ENCODE data around the gene CBX7.

Gene CBX7

DNA sequence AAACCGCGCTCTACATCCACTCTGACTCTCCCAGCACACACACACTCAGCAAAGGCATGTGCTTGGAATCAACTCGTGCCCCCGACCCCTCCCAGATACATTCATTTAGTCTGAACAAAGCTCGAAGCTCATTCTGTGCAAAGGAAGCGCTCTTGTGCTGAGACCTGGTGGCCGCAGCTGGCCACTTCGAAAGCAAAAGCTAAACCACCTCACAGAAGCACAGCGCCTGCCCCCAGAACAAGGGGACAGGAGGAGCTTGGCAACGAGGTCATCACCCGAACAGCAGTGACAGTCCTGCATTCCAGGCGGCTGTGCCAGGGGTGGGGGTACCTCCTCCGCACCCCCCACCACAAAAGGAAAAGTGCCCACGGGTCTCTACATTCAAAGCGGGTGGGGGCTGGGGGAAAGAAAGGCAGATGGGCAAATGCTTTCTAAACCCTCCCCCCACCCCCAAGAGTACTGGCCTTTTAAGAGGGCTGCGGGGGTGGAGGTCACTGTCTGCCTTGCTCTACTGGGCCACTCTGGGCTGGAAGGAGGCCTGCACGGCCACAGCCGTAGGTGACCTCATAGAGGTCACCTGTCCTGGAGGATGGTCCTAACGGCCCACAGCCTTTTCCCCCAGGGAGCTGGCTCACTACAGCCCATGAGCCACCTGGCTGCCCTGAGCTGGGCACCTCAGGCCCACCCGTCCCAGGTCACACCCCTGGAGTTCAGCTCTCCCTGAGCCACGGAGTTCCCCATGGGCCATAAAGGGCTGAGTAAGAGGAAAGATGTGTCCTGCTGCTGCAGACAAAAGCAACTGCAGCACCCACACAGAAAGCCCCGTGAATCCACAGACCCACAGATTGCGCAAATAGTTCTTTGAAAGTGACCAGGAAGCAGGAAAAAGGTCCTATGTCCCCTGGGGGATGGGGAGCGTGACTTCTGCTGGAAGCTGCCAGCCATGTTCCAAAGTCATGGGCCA lies 21.3 kb downstream of the CBX7 start:
- Histone ChIP-seq H4K91ac (ENCODE audit: low read depth, low read length, poor library complexity) (peak overlapping the region; percentile 22), H2BK15ac (ENCODE audit: low read length) (peak overlapping the region; percentile 13), H3K36me3 (replicated peaks in 1 of 2; ENCODE audit: control insufficient read depth in 2 of 2, insufficient read depth in 2 of 2, low read length in 2 of 2) (no peaks in the 10 kb centered on the region), H3K9ac (ENCODE audit: low read depth, low read length, poor library complexity) (peak overlapping the region; percentile 9), H3K27me3 (ENCODE audit: control insufficient read depth in 3 of 3, insufficient read depth in 3 of 3, low read depth in 1 of 3, low read length in 3 of 3) (peaks cover 0 to 3% (median 2%) of the 10 kb centered on the region in 3 experiments), H4K8ac (ENCODE audit: low read depth, low read length) (no peak overlapping the region), H3K4me2 (ENCODE audit: insufficient read depth, low read length, poor library complexity, severe bottlenecking) (peak overlapping the region; percentile 41), H2AK5ac (ENCODE audit: low read depth, low read length) (peak overlapping the region; percentile 87), H2BK5ac (ENCODE audit: low read length) (peak overlapping the region; percentile 83), H3K9me3 (replicated peaks in 1 of 2; ENCODE audit: control insufficient read depth in 2 of 2, insufficient read depth in 1 of 2, low read depth in 1 of 2, low read length in 2 of 2) (peaks cover 5 to 6% of the 10 kb centered on the region in 2 donors), H3K27ac (replicated peaks; ENCODE audit: low read length) (peak overlapping the region; percentile 84), H2BK120ac (ENCODE audit: low read depth, low read length) (peak overlapping the region; percentile 5), H2BK12ac (ENCODE audit: low read length) (peak overlapping the region; percentile 93), H3K4me3 (ENCODE audit: low read length in 2 of 2) (no peak overlapping the region), H3K18ac (ENCODE audit: low read length) (peak overlapping the region; percentile 95), H3K4ac (ENCODE audit: low read length) (peak overlapping the region; percentile 18), H3K4me1 (ENCODE audit: control insufficient read depth in 2 of 2, insufficient read depth in 1 of 2, low read depth in 1 of 2, low read length in 2 of 2) (peaks cover 31 to 47% of the 10 kb centered on the region in 2 donors), H3K79me1 (ENCODE audit: low read depth, low read length) (no peaks in the 10 kb centered on the region), H2AFZ (ENCODE audit: low read length) (no peak overlapping the region), H3K14ac (ENCODE audit: low read length) (no peak overlapping the region), H3K23ac (ENCODE audit: low read depth, low read length, poor library complexity) (peak overlapping the region; percentile 16)
- peak; percentile 82 for DNase-seq (ENCODE audit: low spot score)
- no CpG with 5 or more reads among the region's 24 CpGs for WGBS, 2 donors (ENCODE audit: extremely low coverage in 2 of 2, insufficient read length in 2 of 2, insufficient replicate concordance in 1 of 2)

DNA sequence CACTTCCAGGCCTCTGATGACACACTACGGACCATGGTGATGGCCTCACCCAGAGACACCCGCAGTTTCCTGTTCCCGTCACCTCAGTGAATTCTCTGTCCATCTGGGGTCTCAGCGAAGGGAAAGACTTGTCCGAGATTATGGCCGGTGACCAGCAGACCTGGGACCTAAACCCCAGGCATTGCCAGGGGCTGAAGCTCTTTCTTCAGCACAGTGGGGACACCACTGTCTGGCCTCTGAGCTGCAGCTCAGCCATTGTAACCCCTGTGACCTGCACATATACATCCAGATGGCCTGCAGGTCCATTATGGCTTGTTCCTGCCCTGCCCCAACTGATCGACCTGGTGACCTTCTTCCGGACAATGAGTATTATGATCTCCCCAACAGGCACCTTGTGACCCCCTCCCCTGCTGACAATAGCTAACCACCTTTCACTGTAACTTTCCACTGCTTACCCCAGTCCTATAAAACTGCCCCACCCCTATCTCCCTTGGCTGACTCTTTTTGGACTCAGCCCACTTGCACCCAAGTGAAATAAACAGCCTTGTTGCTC lies 22.3 kb downstream of the CBX7 start:
- peak overlapping the region; percentile 54 for H2AK5ac ChIP-seq (ENCODE audit: low read depth, low read length)
- no peak for DNase-seq (ENCODE audit: low spot score)
- no peak overlapping the region for H3K14ac ChIP-seq (ENCODE audit: low read length)
- no peaks in the 10 kb centered on the region for H3K79me1 ChIP-seq (ENCODE audit: low read depth, low read length)
- peaks cover 30 to 44% of the 10 kb centered on the region in 2 donors for H3K4me1 ChIP-seq (ENCODE audit: control insufficient read depth in 2 of 2, insufficient read depth in 1 of 2, low read depth in 1 of 2, low read length in 2 of 2)
- peaks cover 0 to 2% (median 0%) of the 10 kb centered on the region in 3 experiments for H3K27me3 ChIP-seq (ENCODE audit: control insufficient read depth in 3 of 3, insufficient read depth in 3 of 3, low read depth in 1 of 3, low read length in 3 of 3)
- H3K23ac ChIP-seq (ENCODE audit: low read depth, low read length, poor library complexity), result no peak overlapping the region
- no peak overlapping the region for H2BK15ac ChIP-seq (ENCODE audit: low read length)
- peak overlapping the region; percentile 84 for H3K27ac ChIP-seq (replicated peaks; ENCODE audit: low read length)
- no peak overlapping the region for H2BK5ac ChIP-seq (ENCODE audit: low read length)
- H4K8ac ChIP-seq (ENCODE audit: low read depth, low read length), result no peak overlapping the region
- H4K91ac ChIP-seq (ENCODE audit: low read depth, low read length, poor library complexity), result no peak overlapping the region
- H3K36me3 ChIP-seq (replicated peaks in 1 of 2; ENCODE audit: control insufficient read depth in 2 of 2, insufficient read depth in 2 of 2, low read length in 2 of 2), result no peaks in the 10 kb centered on the region
- H3K4me3 ChIP-seq (ENCODE audit: low read length in 2 of 2), result no peak overlapping the region
- H3K4me2 ChIP-seq (ENCODE audit: insufficient read depth, low read length, poor library complexity, severe bottlenecking), result peak overlapping the region; percentile 22
- no CpG with 5 or more reads among the region's 8 CpGs for WGBS, 2 donors (ENCODE audit: extremely low coverage in 2 of 2, insufficient read length in 2 of 2, insufficient replicate concordance in 1 of 2)
- no peak overlapping the region for H3K9ac ChIP-seq (ENCODE audit: low read depth, low read length, poor library complexity)
- H2BK120ac ChIP-seq (ENCODE audit: low read depth, low read length), result no peak overlapping the region
- H3K18ac ChIP-seq (ENCODE audit: low read length), result peak overlapping the region; percentile 32
- peaks cover 5 to 6% of the 10 kb centered on the region in 2 donors for H3K9me3 ChIP-seq (replicated peaks in 1 of 2; ENCODE audit: control insufficient read depth in 2 of 2, insufficient read depth in 1 of 2, low read depth in 1 of 2, low read length in 2 of 2)
- H3K4ac ChIP-seq (ENCODE audit: low read length), result no peak overlapping the region
- no peak overlapping the region for H2BK12ac ChIP-seq (ENCODE audit: low read length)
- no peak overlapping the region for H2AFZ ChIP-seq (ENCODE audit: low read length)

- H3K9ac ChIP-seq (ENCODE audit: low read depth, low read length, poor library complexity), result no peak overlapping the region
- H3K4me1 ChIP-seq (ENCODE audit: control insufficient read depth in 2 of 2, insufficient read depth in 1 of 2, low read depth in 1 of 2, low read length in 2 of 2), result peaks cover 30 to 42% of the 10 kb centered on the region in 2 donors
- no peak overlapping the region for H3K23ac ChIP-seq (ENCODE audit: low read depth, low read length, poor library complexity)
- H3K14ac ChIP-seq (ENCODE audit: low read length), result no peak overlapping the region
- H3K4me3 ChIP-seq (ENCODE audit: low read length in 2 of 2), result no peak overlapping the region
- peak overlapping the region; percentile 32 for H3K18ac ChIP-seq (ENCODE audit: low read length)
- no CpG with 5 or more reads among the region's 9 CpGs for WGBS, 2 donors (ENCODE audit: extremely low coverage in 2 of 2, insufficient read length in 2 of 2, insufficient replicate concordance in 1 of 2)
- peak overlapping the region; percentile 22 for H3K4me2 ChIP-seq (ENCODE audit: insufficient read depth, low read length, poor library complexity, severe bottlenecking)
- peak overlapping the region; percentile 7 for H4K91ac ChIP-seq (ENCODE audit: low read depth, low read length, poor library complexity)
- H3K27ac ChIP-seq (replicated peaks; ENCODE audit: low read length), result peak overlapping the region; percentile 84
- H3K36me3 ChIP-seq (replicated peaks in 1 of 2; ENCODE audit: control insufficient read depth in 2 of 2, insufficient read depth in 2 of 2, low read length in 2 of 2), result no peaks in the 10 kb centered on the region
- peak overlapping the region; percentile 52 for H2BK12ac ChIP-seq (ENCODE audit: low read length)
- H3K9me3 ChIP-seq (replicated peaks in 1 of 2; ENCODE audit: control insufficient read depth in 2 of 2, insufficient read depth in 1 of 2, low read depth in 1 of 2, low read length in 2 of 2), result peaks cover 5 to 6% of the 10 kb centered on the region in 2 donors
- no peak overlapping the region for H2AFZ ChIP-seq (ENCODE audit: low read length)
- H2BK15ac ChIP-seq (ENCODE audit: low read length), result peak overlapping the region; percentile 37
- H2AK5ac ChIP-seq (ENCODE audit: low read depth, low read length), result peak overlapping the region; percentile 54
- H2BK120ac ChIP-seq (ENCODE audit: low read depth, low read length), result no peak overlapping the region
- no peak for DNase-seq (ENCODE audit: low spot score)
- no peak overlapping the region for H4K8ac ChIP-seq (ENCODE audit: low read depth, low read length)
- H2BK5ac ChIP-seq (ENCODE audit: low read length), result no peak overlapping the region
- H3K79me1 ChIP-seq (ENCODE audit: low read depth, low read length), result no peaks in the 10 kb centered on the region
- H3K4ac ChIP-seq (ENCODE audit: low read length), result no peak overlapping the region
- H3K27me3 ChIP-seq (ENCODE audit: control insufficient read depth in 3 of 3, insufficient read depth in 3 of 3, low read depth in 1 of 3, low read length in 3 of 3), result peaks cover 0 to 2% (median 0%) of the 10 kb centered on the region in 3 experiments
Observed at GRCh38 chr22:39129746-39130145, 22.7 kb downstream of the CBX7 start.

GRCh38 chr22:39129081-39129480 lies 23.4 kb downstream of the CBX7 start:
- no CpG with 5 or more reads among the region's 4 CpGs for WGBS, 2 donors (ENCODE audit: extremely low coverage in 2 of 2, insufficient read length in 2 of 2, insufficient replicate concordance in 1 of 2)
- Histone ChIP-seq H3K4me2 (ENCODE audit: insufficient read depth, low read length, poor library complexity, severe bottlenecking) (no peak overlapping the region), H3K27ac (replicated peaks; ENCODE audit: low read length) (no peak overlapping the region), H3K36me3 (replicated peaks in 1 of 2; ENCODE audit: control insufficient read depth in 2 of 2, insufficient read depth in 2 of 2, low read length in 2 of 2) (no peaks in the 10 kb centered on the region), H2AFZ (ENCODE audit: low read length) (no peak overlapping the region), H3K27me3 (ENCODE audit: control insufficient read depth in 3 of 3, insufficient read depth in 3 of 3, low read depth in 1 of 3, low read length in 3 of 3) (peaks cover 0 to 2% (median 0%) of the 10 kb centered on the region in 3 experiments), H3K4me3 (ENCODE audit: low read length in 2 of 2) (no peak overlapping the region), H3K23ac (ENCODE audit: low read depth, low read length, poor library complexity) (no peak overlapping the region), H3K14ac (ENCODE audit: low read length) (no peak overlapping the region), H4K91ac (ENCODE audit: low read depth, low read length, poor library complexity) (no peak overlapping the region), H3K9me3 (replicated peaks in 1 of 2; ENCODE audit: control insufficient read depth in 2 of 2, insufficient read depth in 1 of 2, low read depth in 1 of 2, low read length in 2 of 2) (peaks cover 5 to 6% of the 10 kb centered on the region in 2 donors), H2BK120ac (ENCODE audit: low read depth, low read length) (no peak overlapping the region), H3K9ac (ENCODE audit: low read depth, low read length, poor library complexity) (no peak overlapping the region), H4K8ac (ENCODE audit: low read depth, low read length) (no peak overlapping the region), H2AK5ac (ENCODE audit: low read depth, low read length) (peak overlapping the region; percentile 88), H2BK15ac (ENCODE audit: low read length) (peak overlapping the region; percentile 78), H2BK12ac (ENCODE audit: low read length) (no peak overlapping the region), H3K79me1 (ENCODE audit: low read depth, low read length) (no peaks in the 10 kb centered on the region), H3K4me1 (ENCODE audit: control insufficient read depth in 2 of 2, insufficient read depth in 1 of 2, low read depth in 1 of 2, low read length in 2 of 2) (peaks cover 32 to 45% of the 10 kb centered on the region in 2 donors), H3K18ac (ENCODE audit: low read length) (no peak overlapping the region), H3K4ac (ENCODE audit: low read length) (no peak overlapping the region), H2BK5ac (ENCODE audit: low read length) (no peak overlapping the region)
- no peak for DNase-seq (ENCODE audit: low spot score)
